Natural killer cell (primary cell): ENCODE measurements around the gene ITGA7. TPM values are rescaled to one million over a fixed set of nuclear protein-coding genes. Genes with fewer than 3 reads are reported as not detected.

Experiments used
- ATAC-seq, 3 donors: fragments of 150-1000 bp in 2 of 3; fragments of 200-7000 bp in 1 of 3; cut with Tn5 transposase; 1 replicate in 1 of 3; 2 replicates in 2 of 3; pipeline ENCODE4 v1.10.0; 2021; ENCODE audit warnings: mild to moderate bottlenecking in 2 of 3, moderate library complexity in 2 of 3
- DNase-seq, 2 donors: peaks; one replicate each; pipeline versions ENCODE4 v3.0.0 to v3.0.0-alpha.2; 2013 to 2021; ENCODE audit warnings: mixed read lengths in 1 of 2
- H3K27ac ChIP-seq: one replicate; pipeline ENCODE4 v1.5.1; 2013; ENCODE audit warnings: mild to moderate bottlenecking, low read length
- H3K27me3 ChIP-seq: one replicate; pipeline ENCODE4 v1.6.1; 2013; ENCODE audit warnings: low read length; ENCODE audit not compliant: control insufficient read depth, insufficient read depth
- H3K36me3 ChIP-seq: one replicate; pipeline ENCODE4 v1.6.1; 2013; ENCODE audit warnings: low read length; ENCODE audit not compliant: control insufficient read depth, insufficient read depth
- H3K4me1 ChIP-seq: one replicate; pipeline ENCODE4 v1.6.1; 2013; ENCODE audit warnings: low read length; ENCODE audit not compliant: control insufficient read depth, insufficient read depth
- H3K4me3 ChIP-seq: one replicate; pipeline ENCODE4 v1.5.1; 2013; ENCODE audit warnings: low read length
- H3K9me3 ChIP-seq: one replicate; pipeline ENCODE4 v1.6.1; 2013; ENCODE audit warnings: low read length; ENCODE audit not compliant: control insufficient read depth, insufficient read depth
- H3K27ac Mint-ChIP-seq, 2 donors: one replicate each; pipeline ENCODE4 v1.8.0; 2022; ENCODE audit warnings: mild to moderate bottlenecking in 2 of 2, mixed read lengths in 2 of 2, moderate library complexity in 1 of 2
- H3K27me3 Mint-ChIP-seq, 2 donors: one replicate each; pipeline ENCODE4 v1.8.0; 2022; ENCODE audit warnings: low read depth in 2 of 2, mixed read lengths in 2 of 2
- H3K36me3 Mint-ChIP-seq: one replicate; pipeline ENCODE4 v1.8.0; 2022; ENCODE audit warnings: mixed read lengths
- H3K4me1 Mint-ChIP-seq, 2 donors: one replicate each; pipeline ENCODE4 v1.8.0; 2022; ENCODE audit warnings: mixed read lengths in 2 of 2
- H3K4me3 Mint-ChIP-seq: one replicate; pipeline ENCODE4 v1.8.0; 2022; ENCODE audit warnings: mild to moderate bottlenecking, moderate library complexity, mixed read lengths
- H3K9me3 Mint-ChIP-seq, 2 donors: one replicate each; pipeline ENCODE4 v1.8.0; 2022; ENCODE audit warnings: mixed read lengths in 2 of 2
- WGBS: methylation state at CpG from one replicate; pipeline ENCODE4 v1.1.7; 2013; ENCODE audit warnings: missing lambda C conversion rate; ENCODE audit not compliant: insufficient coverage; 5-methylcytosine and 5-hydroxymethylcytosine counted together
- intact Hi-C: fragments of 100-400 bp; cut with micrococcal nuclease; formaldehyde crosslinking; loops from one replicate; pipeline ENCODE4 v1.14.2; 2022
- total RNA-seq, 4 donors: library from RNA; stranded (reverse); fragments of 120-200 nt in 1 of 4; gene quantifications; one replicate each; pipeline versions ENCODE4 v1.2.3 to v1.2.4, GENCODE V29; 2013 to 2022
- TF ChIP-seq, protein P1 (sequence below): fragments of 200-600 bp; IDR thresholded peaks from one replicate; pipeline ENCODE4 v1.8.0; 2022; ENCODE audit warnings: antibody characterized with exemption

Gene ITGA7
- total RNA-seq, 3 donors from 2014 or later (not counting 1 experiment from before 2014, with no cell fraction given): 2.8 to 4.6 (median 4.3) TPM

DNA sequence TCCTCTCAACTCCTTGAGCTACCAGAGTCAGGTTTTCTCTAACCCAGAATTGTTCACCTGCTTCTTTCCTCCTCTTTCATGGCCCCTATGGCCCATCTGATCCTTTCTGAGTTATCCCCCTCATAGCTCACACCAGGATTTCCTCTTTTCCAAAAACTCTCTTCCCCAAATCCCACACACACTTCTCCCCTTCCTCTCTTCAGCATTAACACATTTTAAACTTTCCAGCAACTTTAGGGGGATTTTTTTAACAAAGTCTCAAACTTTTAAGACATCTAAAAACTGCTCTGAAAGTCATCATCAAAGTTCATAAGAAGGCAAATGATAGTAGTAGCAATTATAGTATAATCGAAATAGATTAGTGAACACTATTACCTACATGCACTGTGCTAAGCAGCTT lies 63.1 kb downstream of the ITGA7 start:
- intact Hi-C loops: no loop called here
- Mint-ChIP-seq H3K4me1 (peaks cover 15 to 17% of the 10 kb centered on the region in 2 donors), H3K9me3 (no peaks in the 10 kb centered on the region), H3K36me3 (no peaks in the 10 kb centered on the region), H3K4me3 (no peak overlapping the region), H3K27me3 (peaks cover 0 to 2% of the 10 kb centered on the region in 2 donors), H3K27ac (no peak overlapping the region)
- TF ChIP-seq, protein P1, sequence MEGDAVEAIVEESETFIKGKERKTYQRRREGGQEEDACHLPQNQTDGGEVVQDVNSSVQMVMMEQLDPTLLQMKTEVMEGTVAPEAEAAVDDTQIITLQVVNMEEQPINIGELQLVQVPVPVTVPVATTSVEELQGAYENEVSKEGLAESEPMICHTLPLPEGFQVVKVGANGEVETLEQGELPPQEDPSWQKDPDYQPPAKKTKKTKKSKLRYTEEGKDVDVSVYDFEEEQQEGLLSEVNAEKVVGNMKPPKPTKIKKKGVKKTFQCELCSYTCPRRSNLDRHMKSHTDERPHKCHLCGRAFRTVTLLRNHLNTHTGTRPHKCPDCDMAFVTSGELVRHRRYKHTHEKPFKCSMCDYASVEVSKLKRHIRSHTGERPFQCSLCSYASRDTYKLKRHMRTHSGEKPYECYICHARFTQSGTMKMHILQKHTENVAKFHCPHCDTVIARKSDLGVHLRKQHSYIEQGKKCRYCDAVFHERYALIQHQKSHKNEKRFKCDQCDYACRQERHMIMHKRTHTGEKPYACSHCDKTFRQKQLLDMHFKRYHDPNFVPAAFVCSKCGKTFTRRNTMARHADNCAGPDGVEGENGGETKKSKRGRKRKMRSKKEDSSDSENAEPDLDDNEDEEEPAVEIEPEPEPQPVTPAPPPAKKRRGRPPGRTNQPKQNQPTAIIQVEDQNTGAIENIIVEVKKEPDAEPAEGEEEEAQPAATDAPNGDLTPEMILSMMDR: no peak
- Histone ChIP-seq H3K36me3 (no peaks in the 10 kb centered on the region), H3K27me3 (no peaks in the 10 kb centered on the region), H3K4me1 (peaks cover 20% of the 10 kb centered on the region), H3K4me3 (no peak overlapping the region), H3K9me3 (no peaks in the 10 kb centered on the region), H3K27ac (no peak overlapping the region)
- WGBS: 100% methylated on average over 1 of the region's 1 CpG
- no peak for DNase-seq
- ATAC-seq: no peak

DNA sequence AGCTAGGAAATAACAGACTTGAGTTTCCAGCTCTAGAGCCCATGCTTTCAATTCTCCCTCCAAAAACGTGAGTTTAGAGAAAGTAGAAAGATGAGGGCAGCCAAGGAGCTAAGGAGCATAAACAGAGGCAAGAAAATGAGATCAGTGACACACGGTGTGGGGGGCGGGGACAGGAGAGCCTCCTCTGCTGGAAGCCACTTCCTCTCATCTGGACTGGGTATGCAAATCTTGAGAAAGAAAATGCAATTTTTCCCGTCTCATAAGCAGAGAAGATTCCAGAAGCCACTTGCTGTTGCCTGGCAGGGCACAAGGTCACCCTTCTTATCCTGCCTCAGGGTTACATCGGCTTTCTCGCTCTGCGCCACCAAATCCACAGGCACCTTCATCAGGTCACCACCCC lies 65.0 kb downstream of the ITGA7 start:
- TF ChIP-seq, protein P1: no peak
- Mint-ChIP-seq H3K4me3 (no peak overlapping the region), H3K27me3 (peaks cover 4 to 7% of the 10 kb centered on the region in 2 donors), H3K4me1 (peaks cover 15 to 18% of the 10 kb centered on the region in 2 donors), H3K27ac (no peak overlapping the region), H3K9me3 (no peaks in the 10 kb centered on the region), H3K36me3 (no peaks in the 10 kb centered on the region)
- ATAC-seq (no peak), DNase-seq (peak in 1 of 2 donors; percentile 30)
- 61% methylated on average over 7 of the region's 7 CpGs for WGBS
- no peaks in the 10 kb centered on the region for H3K9me3 ChIP-seq
- H3K27ac ChIP-seq: no peak overlapping the region
- H3K27me3 ChIP-seq: no peaks in the 10 kb centered on the region
- intact Hi-C loops: no loop called here
- no peak overlapping the region for H3K4me3 ChIP-seq
- H3K36me3 ChIP-seq: no peaks in the 10 kb centered on the region
- peaks cover 20% of the 10 kb centered on the region for H3K4me1 ChIP-seq

DNA sequence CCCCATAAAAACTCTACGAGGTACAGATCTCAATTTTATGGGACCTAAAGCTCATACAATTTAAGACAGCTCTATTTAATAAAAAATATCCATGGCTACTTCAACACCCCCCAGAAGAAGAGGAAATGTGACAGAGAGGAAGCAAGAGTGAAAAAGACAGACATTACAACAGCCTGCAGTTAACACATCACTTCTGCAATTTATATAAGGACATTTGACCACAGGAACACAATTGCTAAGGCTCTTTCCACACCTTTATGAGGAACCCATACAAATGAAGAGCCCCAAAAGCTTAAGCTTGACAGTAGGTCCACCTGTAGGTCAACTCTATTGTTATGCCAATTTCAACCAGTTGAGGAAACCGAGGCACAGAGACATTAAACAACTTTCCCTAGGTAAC lies 65.4 kb downstream of the ITGA7 start:
- Mint-ChIP-seq H3K9me3 (no peaks in the 10 kb centered on the region), H3K4me3 (no peak overlapping the region)
- H3K4me3 ChIP-seq: no peak overlapping the region

More for the DNA sequence above, 65.4 kb downstream of the ITGA7 start:
- H3K27ac ChIP-seq: no peak overlapping the region
- no peak for ATAC-seq
- intact Hi-C loops: no loop called here
- Mint-ChIP-seq H3K27me3 (peaks cover 8 to 11% of the 10 kb centered on the region in 2 donors), H3K27ac (no peak overlapping the region), H3K4me1 (peaks cover 15 to 21% of the 10 kb centered on the region in 2 donors), H3K36me3 (no peaks in the 10 kb centered on the region)
- H3K27me3 ChIP-seq: no peaks in the 10 kb centered on the region
- 41% methylated on average over 2 of the region's 2 CpGs for WGBS
- H3K9me3 ChIP-seq: no peaks in the 10 kb centered on the region
- no peaks in the 10 kb centered on the region for H3K36me3 ChIP-seq
- peaks cover 20% of the 10 kb centered on the region for H3K4me1 ChIP-seq
- TF ChIP-seq, protein P1: no peak
- no peak for DNase-seq
